Hepatocyte (in vitro differentiated cells): Measurements from ENCODE around the gene GNG10. TPM values are rescaled to one million over a fixed set of nuclear protein-coding genes. Genes with fewer than 3 reads are reported as not detected.

Experiments
- DNase-seq: peaks from one replicate; pipeline ENCODE4 v3.0.0-alpha.2; 2016; ENCODE audit warnings: low spot score
- H2AFZ ChIP-seq: fragments of 200-600 bp; sonication (generic); 2 replicates; pipeline ENCODE4 v1.6.0; 2016; ENCODE audit warnings: antibody characterized with exemption, mild to moderate bottlenecking
- H3K27ac ChIP-seq: fragments of 200-600 bp; sonication (generic); 2 replicates; pipeline ENCODE4 v1.5.1; 2016; ENCODE audit warnings: mild to moderate bottlenecking
- H3K27me3 ChIP-seq: fragments of 200-600 bp; sonication (generic); 2 replicates; pipeline ENCODE4 v1.6.1; 2016
- H3K36me3 ChIP-seq: fragments of 200-600 bp; sonication (generic); replicated peaks from 2 replicates; pipeline ENCODE4 v1.5.1; 2016; ENCODE audit warnings: low read depth; ENCODE audit not compliant: insufficient read depth
- H3K4me1 ChIP-seq: fragments of 200-600 bp; sonication (generic); 2 replicates; pipeline ENCODE4 v1.5.1; 2016; ENCODE audit warnings: mild to moderate bottlenecking, moderate library complexity; ENCODE audit not compliant: insufficient read depth
- H3K4me2 ChIP-seq: fragments of 200-600 bp; sonication (generic); 2 replicates; pipeline ENCODE4 v1.6.0; 2016
- H3K4me3 ChIP-seq: fragments of 200-600 bp; sonication (generic); 2 replicates; pipeline ENCODE4 v1.5.1; 2016; ENCODE audit warnings: mild to moderate bottlenecking
- H3K79me2 ChIP-seq: fragments of 200-600 bp; sonication (generic); 2 replicates; pipeline ENCODE4 v1.6.0; 2017; ENCODE audit warnings: mild to moderate bottlenecking
- H3K9me2 ChIP-seq: fragments of 200-600 bp; sonication (generic); replicated peaks from 2 replicates; pipeline ENCODE4 v1.6.0; 2017; ENCODE audit warnings: mild to moderate bottlenecking; ENCODE audit not compliant: insufficient read depth
- H3K9me3 ChIP-seq: fragments of 200-600 bp; sonication (generic); 2 replicates; pipeline ENCODE4 v1.5.1; 2016; ENCODE audit warnings: low read depth, mild to moderate bottlenecking
- H4K20me1 ChIP-seq: fragments of 200-600 bp; sonication (generic); 2 replicates; pipeline ENCODE4 v1.6.0; 2016; ENCODE audit warnings: mild to moderate bottlenecking; ENCODE audit not compliant: insufficient read depth, poor library complexity, severe bottlenecking
- EZH2 ChIP-seq: fragments of 200-600 bp; sonication (generic); IDR thresholded peaks from 2 replicates; pipeline ENCODE4 v1.6.1; 2016; ENCODE audit warnings: antibody characterized with exemption, mild to moderate bottlenecking, borderline replicate concordance
- EZH2phosphoT487 ChIP-seq: fragments of 200-600 bp; sonication (generic); IDR thresholded peaks from one replicate; pipeline ENCODE4 v1.6.1; 2018; ENCODE audit warnings: antibody characterized with exemption, mild to moderate bottlenecking, low read depth, moderate library complexity; ENCODE audit not compliant: unreplicated experiment, severe bottlenecking
- WGBS: methylation state at CpG from one replicate; pipeline ENCODE4 v1.1.6; 2016; ENCODE audit warnings: low lambda C conversion rate; ENCODE audit errors: missing lambda C conversion rate; 5-methylcytosine and 5-hydroxymethylcytosine counted together
- polyA plus RNA-seq: library from polyadenylated mRNA; unstranded; fragments of >200 nt; fragmentation: Nextera tagmentation; extraction: Ambion mirVana; gene quantifications from 2 replicates; pipeline ENCODE4 v1.2.1, GENCODE V29; 2016
- total RNA-seq: library from RNA; depleted of rRNA; stranded (reverse); fragments of >200 nt; gene quantifications from 2 replicates; pipeline ENCODE4 v1.2.3, GENCODE V29; 2014
- TF ChIP-seq, protein P1 (sequence below): fragments of 200-600 bp; sonication (generic); IDR thresholded peaks from 2 replicates; pipeline ENCODE4 v1.5.1; 2016; ENCODE audit warnings: antibody characterized with exemption, mild to moderate bottlenecking; ENCODE audit not compliant: poor library complexity

The GNG10 gene
- total and polyA plus RNA-seq, 2 experiments from 2014 or later, result 51.6 to 101 TPM

GRCh38 chr9:111628411-111628810, 33.0 kb upstream of the GNG10 start:
- no peak overlapping the region for H3K4me2 ChIP-seq
- peaks cover 26% of the 10 kb centered on the region for H3K4me1 ChIP-seq
- H3K9me2 ChIP-seq, result no peaks in the 10 kb centered on the region
- no peak for DNase-seq
- H4K20me1 ChIP-seq, result peaks cover 9% of the 10 kb centered on the region
- no peak overlapping the region for H3K4me3 ChIP-seq
- TF ChIP-seq, protein P1, sequence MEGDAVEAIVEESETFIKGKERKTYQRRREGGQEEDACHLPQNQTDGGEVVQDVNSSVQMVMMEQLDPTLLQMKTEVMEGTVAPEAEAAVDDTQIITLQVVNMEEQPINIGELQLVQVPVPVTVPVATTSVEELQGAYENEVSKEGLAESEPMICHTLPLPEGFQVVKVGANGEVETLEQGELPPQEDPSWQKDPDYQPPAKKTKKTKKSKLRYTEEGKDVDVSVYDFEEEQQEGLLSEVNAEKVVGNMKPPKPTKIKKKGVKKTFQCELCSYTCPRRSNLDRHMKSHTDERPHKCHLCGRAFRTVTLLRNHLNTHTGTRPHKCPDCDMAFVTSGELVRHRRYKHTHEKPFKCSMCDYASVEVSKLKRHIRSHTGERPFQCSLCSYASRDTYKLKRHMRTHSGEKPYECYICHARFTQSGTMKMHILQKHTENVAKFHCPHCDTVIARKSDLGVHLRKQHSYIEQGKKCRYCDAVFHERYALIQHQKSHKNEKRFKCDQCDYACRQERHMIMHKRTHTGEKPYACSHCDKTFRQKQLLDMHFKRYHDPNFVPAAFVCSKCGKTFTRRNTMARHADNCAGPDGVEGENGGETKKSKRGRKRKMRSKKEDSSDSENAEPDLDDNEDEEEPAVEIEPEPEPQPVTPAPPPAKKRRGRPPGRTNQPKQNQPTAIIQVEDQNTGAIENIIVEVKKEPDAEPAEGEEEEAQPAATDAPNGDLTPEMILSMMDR, result no peak
- TF ChIP-seq EZH2 (no peak), EZH2phosphoT487 (no peak)
- no peak overlapping the region for H3K27ac ChIP-seq
- no peaks in the 10 kb centered on the region for H3K27me3 ChIP-seq
- H3K36me3 ChIP-seq, result no peaks in the 10 kb centered on the region
- WGBS, result 93% methylated on average over 7 of the region's 7 CpGs
- no peaks in the 10 kb centered on the region for H3K9me3 ChIP-seq
- H3K79me2 ChIP-seq, result peaks cover 20% of the 10 kb centered on the region
- H2AFZ ChIP-seq, result no peak overlapping the region

DNA sequence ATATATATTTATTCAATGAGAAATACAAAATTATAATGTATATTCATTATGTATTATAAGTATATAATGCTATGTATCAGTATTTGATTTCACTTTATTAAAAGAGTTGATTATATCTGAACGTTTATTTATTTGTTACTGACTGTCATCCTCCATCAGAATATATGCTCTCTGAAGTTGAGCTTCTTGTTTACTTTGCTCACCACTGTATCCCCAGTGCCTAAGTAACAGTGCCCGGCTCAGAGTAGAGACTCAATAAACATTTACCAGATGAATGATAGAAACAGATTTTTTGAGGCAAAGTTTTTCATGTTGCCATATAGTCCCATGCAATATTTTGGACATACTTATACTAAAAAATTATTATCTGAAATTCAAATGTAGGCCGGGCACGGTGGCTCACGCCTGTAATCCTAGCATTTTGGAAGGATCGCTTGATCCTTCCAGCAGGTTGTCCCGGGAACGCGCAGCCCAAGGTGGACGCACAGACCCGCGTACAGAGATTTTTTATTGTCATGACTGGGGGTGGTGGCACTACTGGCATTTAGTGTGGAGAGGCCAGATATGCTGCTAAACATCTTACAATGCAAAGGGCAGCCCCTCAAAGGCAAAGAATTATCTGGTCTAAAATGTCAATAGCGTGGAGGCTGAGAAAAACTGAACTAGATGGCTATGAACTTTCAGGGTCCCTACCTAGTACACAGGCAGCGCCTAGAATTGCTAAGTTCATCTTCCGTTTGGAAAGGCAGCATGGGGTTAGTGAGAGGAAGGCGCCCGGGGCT, 31.0 kb upstream of the GNG10 start:
- H3K4me1 ChIP-seq, result peaks cover 45% of the 10 kb centered on the region
- 10% methylated on average over 17 of the region's 17 CpGs for WGBS
- H3K27me3 ChIP-seq, result no peaks in the 10 kb centered on the region
- peak overlapping the region; percentile 88 for H2AFZ ChIP-seq
- peaks cover 39% of the 10 kb centered on the region for H3K79me2 ChIP-seq
- peak overlapping the region; percentile 40 for H3K4me3 ChIP-seq
- DNase-seq, result no peak
- peak overlapping the region; percentile 38 for H3K27ac ChIP-seq
- H3K4me2 ChIP-seq, result peak overlapping the region; percentile 82
- no peaks in the 10 kb centered on the region for H3K9me3 ChIP-seq
- H4K20me1 ChIP-seq, result peaks cover 11% of the 10 kb centered on the region
- H3K36me3 ChIP-seq, result no peaks in the 10 kb centered on the region
- H3K9me2 ChIP-seq, result no peaks in the 10 kb centered on the region
- TF ChIP-seq EZH2 (no peak), EZH2phosphoT487 (no peak)
- TF ChIP-seq, protein P1, result no peak

- Histone ChIP-seq H3K4me3 (peak overlapping the region; percentile 40), H2AFZ (peak overlapping the region; percentile 88), H3K9me3 (no peaks in the 10 kb centered on the region), H3K4me1 (peaks cover 50% of the 10 kb centered on the region), H3K9me2 (no peaks in the 10 kb centered on the region), H4K20me1 (peaks cover 13% of the 10 kb centered on the region), H3K27ac (peak overlapping the region; percentile 38), H3K36me3 (no peaks in the 10 kb centered on the region), H3K4me2 (peak overlapping the region; percentile 82), H3K27me3 (no peaks in the 10 kb centered on the region), H3K79me2 (peaks cover 44% of the 10 kb centered on the region)
- TF ChIP-seq EZH2phosphoT487 (no peak), EZH2 (no peak)
- TF ChIP-seq, protein P1, result no peak
- 2% methylated on average over 14 of the region's 14 CpGs for WGBS
- no peak for DNase-seq
Observed at GRCh38 chr9:111630964-111631213, 30.5 kb upstream of the GNG10 start.
